SU-DHL-6 (cell line): ENCODE results near the gene SUCLG2.

Source experiments
- H2AFZ ChIP-seq: fragments of 200-600 bp; sonication (generic); 2 replicates; pipeline ENCODE4 v1.6.1; 2014; ENCODE audit warnings: low read depth, mild to moderate bottlenecking, moderate library complexity, mixed read lengths, antibody characterized with exemption, low read length; ENCODE audit not compliant: severe bottlenecking
- H3F3A ChIP-seq: fragments of 200-600 bp; shearing (Covaris generic); 2 replicates; pipeline ENCODE4 v1.6.0; 2016; ENCODE audit warnings: antibody characterized with exemption, mild to moderate bottlenecking; ENCODE audit not compliant: insufficient read depth
- H3K27ac ChIP-seq: fragments of 200-600 bp; sonication (generic); 2 replicates; pipeline ENCODE4 v1.5.1; 2016; ENCODE audit warnings: low read depth, mild to moderate bottlenecking, low read length, moderate library complexity, mixed read lengths
- H3K27me3 ChIP-seq: fragments of 200-600 bp; sonication (generic), shearing (Covaris generic); 2 replicates; pipeline ENCODE4 v1.6.0; 2014; ENCODE audit warnings: mild to moderate bottlenecking, low read length
- H3K36me3 ChIP-seq: fragments of 200-600 bp; sonication (generic); 2 replicates; pipeline ENCODE4 v1.6.1; 2014; ENCODE audit warnings: mild to moderate bottlenecking, low read length, mixed read lengths
- H3K4me2 ChIP-seq: fragments of 300-600, 200-600 bp; shearing (Covaris generic), sonication (generic); 2 replicates; pipeline ENCODE4 v1.6.0; 2014; ENCODE audit warnings: low read length, low read depth, mild to moderate bottlenecking; ENCODE audit not compliant: poor library complexity, severe bottlenecking
- H3K4me3 ChIP-seq: fragments of 200-600 bp; sonication (generic); 2 replicates; pipeline ENCODE4 v1.5.1; 2014; ENCODE audit warnings: antibody characterized with exemption, low read length, mild to moderate bottlenecking, mixed read lengths; ENCODE audit not compliant: insufficient read depth, poor library complexity, severe bottlenecking
- H3K79me2 ChIP-seq: fragments of 200-600 bp; sonication (generic); 2 replicates; pipeline ENCODE4 v1.6.1; 2014; ENCODE audit warnings: mild to moderate bottlenecking, low read length, moderate library complexity; ENCODE audit not compliant: insufficient read depth
- H3K9ac ChIP-seq: fragments of 200-600 bp; sonication (generic); 2 replicates; pipeline ENCODE4 v1.7.0; 2014; ENCODE audit warnings: mild to moderate bottlenecking, low read length
- H3K9me2 ChIP-seq: fragments of 200-600 bp; sonication (generic); replicated peaks from 2 replicates; pipeline ENCODE4 v1.6.1; 2014; ENCODE audit warnings: low read length; ENCODE audit not compliant: insufficient read depth
- H3K9me3 ChIP-seq: fragments of 200-600 bp; sonication (generic); 2 replicates; pipeline ENCODE4 v1.6.1; 2014; ENCODE audit warnings: low read length, mixed read lengths; ENCODE audit not compliant: insufficient read depth
- H4K20me1 ChIP-seq: fragments of 200-600 bp; sonication (generic); 2 replicates; pipeline ENCODE4 v1.6.1; 2014; ENCODE audit warnings: low read depth, mild to moderate bottlenecking, antibody characterized with exemption, low read length, moderate library complexity, mixed read lengths
- CTCF ChIP-seq: fragments of 200-600 bp; sonication (generic); IDR thresholded peaks from one replicate; pipeline ENCODE4 v1.5.1; 2017; ENCODE audit warnings: antibody characterized with exemption, mild to moderate bottlenecking, low read length, moderate library complexity; ENCODE audit not compliant: insufficient read depth, poor library complexity, severe bottlenecking
- EZH2phosphoT487 ChIP-seq: fragments of 200-600 bp; sonication (generic), shearing (Covaris generic); conservative IDR thresholded peaks from 2 replicates; pipeline ENCODE4 v1.6.1; 2018; ENCODE audit warnings: mild to moderate bottlenecking, antibody characterized with exemption, low read length, moderate library complexity, mixed read lengths

Gene SUCLG2

GRCh38 chr3:67423722-67424121, 230.7 kb downstream of the SUCLG2 start:
- no peaks in the 10 kb centered on the region for H3K9me2 ChIP-seq
- H3K36me3 ChIP-seq: peaks cover 20% of the 10 kb centered on the region; the same call in 1 of the 2 replicates

GRCh38 chr3:67421912-67422311, 232.5 kb downstream of the SUCLG2 start:
- Histone ChIP-seq H3K9me3 (no peaks in the 10 kb centered on the region; the same call in 1 of the 2 replicates), H3F3A (no peaks in the 10 kb centered on the region), H2AFZ (no peak overlapping the region), H3K9me2 (no peaks in the 10 kb centered on the region), H3K9ac (no peak overlapping the region), H3K36me3 (peaks cover 20% of the 10 kb centered on the region; the same call in 1 of the 2 replicates), H3K27me3 (no peaks in the 10 kb centered on the region), H3K4me2 (no peak overlapping the region), H3K4me3 (no peak overlapping the region), H3K27ac (no peak overlapping the region), H3K79me2 (no peaks in the 10 kb centered on the region), H4K20me1 (no peaks in the 10 kb centered on the region)
- TF ChIP-seq EZH2phosphoT487 (no peak), CTCF (no peak)

More at GRCh38 chr3:67423722-67424121, 230.7 kb downstream of the SUCLG2 start:
- no peaks in the 10 kb centered on the region for H3F3A ChIP-seq
- H3K79me2 ChIP-seq: no peaks in the 10 kb centered on the region
- no peak for TF ChIP-seq CTCF
- TF ChIP-seq EZH2phosphoT487: no peak
- no peaks in the 10 kb centered on the region; the same call in 1 of the 2 replicates for H3K9me3 ChIP-seq
- H3K9ac ChIP-seq: no peak overlapping the region
- no peak overlapping the region for H3K4me2 ChIP-seq
- no peak overlapping the region for H3K27ac ChIP-seq
- no peaks in the 10 kb centered on the region for H4K20me1 ChIP-seq
- no peaks in the 10 kb centered on the region for H3K27me3 ChIP-seq
- no peak overlapping the region for H2AFZ ChIP-seq
- H3K4me3 ChIP-seq: no peak overlapping the region

- TF ChIP-seq CTCF: no peak
- TF ChIP-seq EZH2phosphoT487: no peak
- Histone ChIP-seq H3K36me3 (peaks cover 20% of the 10 kb centered on the region; the same call in 1 of the 2 replicates), H3F3A (no peaks in the 10 kb centered on the region), H3K27me3 (no peaks in the 10 kb centered on the region), H3K9ac (no peak overlapping the region), H3K79me2 (no peaks in the 10 kb centered on the region), H3K9me3 (no peaks in the 10 kb centered on the region; the same call in 1 of the 2 replicates), H3K4me3 (no peak overlapping the region), H2AFZ (no peak overlapping the region), H3K4me2 (no peak overlapping the region), H4K20me1 (no peaks in the 10 kb centered on the region), H3K9me2 (no peaks in the 10 kb centered on the region), H3K27ac (no peak overlapping the region)
Measured at GRCh38 chr3:67419779-67420178, 234.6 kb downstream of the SUCLG2 start.
